AG09309 (cell line): ENCODE data around the gene FBXW11.
"Not testable (repeated sequence)": the region's sequence is repeated elsewhere in the genome, so short reads cannot be mapped to it uniquely, and the experiment has no call there.

Source experiments
- DNase-seq: peaks from one replicate; pipeline ENCODE4 v3.0.0-alpha.2; 2010; ENCODE audit warnings: low read depth
- H3K4me3 ChIP-seq: 2 replicates; pipeline ENCODE4 v1.5.1; 2011; ENCODE audit warnings: mild to moderate bottlenecking, low read depth, low read length, moderate library complexity; ENCODE audit not compliant: control insufficient read depth
- CTCF ChIP-seq: IDR thresholded peaks from 2 replicates; pipeline ENCODE4 v1.5.1; 2011; ENCODE audit warnings: mild to moderate bottlenecking, low read depth, low read length, inconsistent platforms; ENCODE audit not compliant: insufficient read depth, control insufficient read depth; ENCODE audit errors: missing control alignments

Gene FBXW11

GRCh38 chr5:171979606-171980005 lies 26.8 kb downstream of the FBXW11 start:
- no peak for TF ChIP-seq CTCF
- no peak for DNase-seq
- H3K4me3 ChIP-seq = no peak overlapping the region

- no peak for DNase-seq
- no peak overlapping the region for H3K4me3 ChIP-seq
- no peak for TF ChIP-seq CTCF
These were observed 27.9 kb downstream of the FBXW11 start for GRCh38 chr5:171978519-171978918.

- no peak for TF ChIP-seq CTCF
- no peak for DNase-seq
- H3K4me3 ChIP-seq = no peak overlapping the region
These were observed 28.4 kb downstream of the FBXW11 start for GRCh38 chr5:171978016-171978415.

- DNase-seq, H3K4me3 ChIP-seq: not testable (repeated sequence)
These were observed 29.0 kb downstream of the FBXW11 start for GRCh38 chr5:171977244-171977950.

- no peak for DNase-seq
- H3K4me3 ChIP-seq = no peak overlapping the region
- no peak for TF ChIP-seq CTCF
These were observed 30.4 kb downstream of the FBXW11 start for GRCh38 chr5:171975877-171976667.

- H3K4me3 ChIP-seq = no peak overlapping the region
- no peak for TF ChIP-seq CTCF
- no peak for DNase-seq
These were observed 31.1 kb downstream of the FBXW11 start for GRCh38 chr5:171975262-171975876.

- no peak for TF ChIP-seq CTCF
- no peak overlapping the region for H3K4me3 ChIP-seq
- no peak for DNase-seq
These were observed 35.6 kb downstream of the FBXW11 start for GRCh38 chr5:171970826-171971225.
